ENCODE results near the gene SH2D2A. TPM values are rescaled to one million over a fixed set of nuclear protein-coding genes. Genes with fewer than 3 reads are reported as not detected.

The SH2D2A gene
- total RNA-seq, 2 donors from 2014 or later, result 153 to 188 TPM

DNA sequence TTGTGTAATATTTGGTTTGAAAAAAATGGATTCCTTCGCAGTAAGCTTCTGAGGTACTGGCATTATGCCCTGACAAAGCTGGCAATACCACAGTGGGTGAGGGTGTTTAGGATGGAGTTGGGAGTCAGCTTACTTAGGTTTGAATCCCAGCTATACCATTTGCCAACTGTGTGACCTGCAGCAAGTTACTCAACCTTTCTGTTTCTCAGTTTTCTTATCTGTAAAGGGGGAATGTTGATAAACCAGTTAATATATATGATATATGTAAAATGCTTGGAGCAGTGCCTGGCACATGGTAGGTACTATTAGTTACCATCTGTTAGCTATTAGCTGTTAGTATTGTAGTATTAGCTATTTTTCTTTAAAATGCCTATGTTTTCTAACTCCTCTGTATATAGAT, 60.3 kb downstream of the SH2D2A start:
- DNase-seq (ENCODE audit: low spot score) (no peak), ATAC-seq (no peak)
- H3K36me3 Mint-ChIP-seq, result no peaks in the 10 kb centered on the region
- H3K27me3 Mint-ChIP-seq, result no peaks in the 10 kb centered on the region
- H3K27ac Mint-ChIP-seq, result no peak overlapping the region
- H3K9me3 Mint-ChIP-seq, result no peaks in the 10 kb centered on the region
- H3K4me3 Mint-ChIP-seq, result no peak overlapping the region
- peaks cover 8 to 12% of the 10 kb centered on the region in 2 donors for H3K4me1 Mint-ChIP-seq (ENCODE audit: low read depth in 2 of 2)

Other genes starting within 250 kb of the SH2D2A start
- 1 to 10 TPM; 3.4 to 6.4 TPM for gene IQGAP3, start 244.3 kb downstream of the SH2D2A start, total RNA-seq
- gene TTC24, start 237.1 kb downstream of the SH2D2A start, total RNA-seq, result 1 to 10 TPM; 1.8 to 2.2 TPM
- gene NAXE, start 225.1 kb downstream of the SH2D2A start, total RNA-seq, result 10 to 100 TPM; 54.0 to 67.5 TPM
- 100 to 1,000 TPM in 1 of 2 donors, 10 to 100 TPM in 1; 47.9 to 135 TPM for gene GPATCH4, start 215.4 kb downstream of the SH2D2A start, total RNA-seq
- gene HAPLN2, start 197.4 kb downstream of the SH2D2A start, total RNA-seq, result not detected
- under 1 TPM; 0.36 to 0.67 TPM for gene BCAN, start 174.7 kb downstream of the SH2D2A start, total RNA-seq
- not detected for gene NES, start 139.4 kb downstream of the SH2D2A start, total RNA-seq
- 1 to 10 TPM; 2.4 to 4.6 TPM for gene CRABP2, start 111.3 kb downstream of the SH2D2A start, total RNA-seq
- gene METTL25B, start 88.4 kb downstream of the SH2D2A start, total RNA-seq, result 10 to 100 TPM; 33.0 to 37.4 TPM
- 10 to 100 TPM; 67.5 to 97.5 TPM for gene ISG20L2, start 88.1 kb downstream of the SH2D2A start, total RNA-seq
- gene MRPL24, start 75.8 kb downstream of the SH2D2A start, total RNA-seq, result 10 to 100 TPM; 52.9 to 71.2 TPM
- gene HDGF, start 65.2 kb downstream of the SH2D2A start, total RNA-seq, result 100 to 1,000 TPM; 208 to 308 TPM
- gene PRCC, start 49.3 kb downstream of the SH2D2A start, total RNA-seq, result 100 to 1,000 TPM in 1 of 2 donors, 10 to 100 TPM in 1; 86.2 to 116 TPM
- gene INSRR, start 42.3 kb upstream of the SH2D2A start, total RNA-seq, result under 1 TPM; 0.14 TPM
- gene NTRK1, start 44.0 kb upstream of the SH2D2A start, total RNA-seq, result 1 to 10 TPM; 1.4 to 8.1 TPM
- gene PEAR1, start 76.9 kb upstream of the SH2D2A start, total RNA-seq, result under 1 TPM in 1 of 2 donors, not detected in 1; 0.64 TPM
- not detected for gene LRRC71, start 103.8 kb upstream of the SH2D2A start, total RNA-seq
- 1 to 10 TPM; 1.0 to 2.5 TPM for gene ARHGEF11, start 228.9 kb upstream of the SH2D2A start, total RNA-seq